Measurements from ENCODE around the gene STUB1.
"Not testable (repeated sequence)": the region's sequence is repeated elsewhere in the genome, so short reads cannot be mapped to it uniquely, and the experiment has no call there.

STUB1 gene

GRCh38 chr16:684961-685696 is 4.9 kb downstream of the STUB1 start:
- H3K27ac ChIP-seq, result peak overlapping the region in 20 of 21 experiments; percentile 46 to 91 (median 84)
- peak overlapping the region; percentile 45 to 69 (median 64) for H3K4me3 ChIP-seq

GRCh38 chr16:685967-686366 is 5.8 kb downstream of the STUB1 start:
- Histone ChIP-seq H3K4me3 (no peak overlapping the region), H3K27ac (no peak overlapping the region)

GRCh38 chr16:686459-687260 is 6.5 kb downstream of the STUB1 start:
- Histone ChIP-seq H3K4me3 (no peak overlapping the region), H3K27ac (no peak overlapping the region)

- H3K27ac ChIP-seq, result no peak overlapping the region
- H3K4me3 ChIP-seq, result no peak overlapping the region
Measured at GRCh38 chr16:687499-687898, 7.3 kb downstream of the STUB1 start.

GRCh38 chr16:689175-689897 is 9.1 kb downstream of the STUB1 start:
- peak overlapping the region in 20 of 21 experiments; percentile 74 to 98 (median 92) for H3K27ac ChIP-seq

GRCh38 chr16:691242-691641 is 11.0 kb downstream of the STUB1 start:
- H3K4me3 ChIP-seq, result not testable (repeated sequence)
- peak overlapping the region in 4 of 21 experiments; percentile 0 to 95 (median 92) for H3K27ac ChIP-seq

More at GRCh38 chr16:689175-689897, 9.1 kb downstream of the STUB1 start:
- peak overlapping the region; percentile 69 to 98 (median 88) for H3K4me3 ChIP-seq

- Histone ChIP-seq H3K4me3 (no peak overlapping the region), H3K27ac (peak overlapping the region in 3 of 21 experiments; percentile 9 to 29 (median 25))
Measured at GRCh38 chr16:692356-693108, 12.3 kb downstream of the STUB1 start.

GRCh38 chr16:693364-693763 is 13.2 kb downstream of the STUB1 start:
- H3K4me3 ChIP-seq, result no peak overlapping the region
- H3K27ac ChIP-seq, result peak overlapping the region in 4 of 21 experiments; percentile 0 to 31 (median 27)

GRCh38 chr16:693766-694165 is 13.6 kb downstream of the STUB1 start:
- Histone ChIP-seq H3K4me3 (peak overlapping the region in 2 of 7 experiments; percentile 33 to 51), H3K27ac (peak overlapping the region in 4 of 21 experiments; percentile 0 to 31 (median 27))

- H3K4me3 ChIP-seq, result peak overlapping the region; percentile 15 to 51 (median 33)
- peak overlapping the region in 15 of 21 experiments; percentile 19 to 78 (median 60) for H3K27ac ChIP-seq
Measured at GRCh38 chr16:694187-694862, 14.1 kb downstream of the STUB1 start.

GRCh38 chr16:694863-695354 is 14.7 kb downstream of the STUB1 start:
- Histone ChIP-seq H3K4me3 (peak overlapping the region; percentile 15 to 51 (median 33)), H3K27ac (peak overlapping the region in 16 of 21 experiments; percentile 19 to 78 (median 60))

- peak overlapping the region in 15 of 21 experiments; percentile 38 to 76 (median 66) for H3K27ac ChIP-seq
- peak overlapping the region; percentile 15 to 51 (median 33) for H3K4me3 ChIP-seq
Measured at GRCh38 chr16:695355-696089, 15.3 kb downstream of the STUB1 start.

- Histone ChIP-seq H3K4me3 (no peak overlapping the region), H3K27ac (no peak overlapping the region)
Measured at GRCh38 chr16:698911-699671, 18.9 kb downstream of the STUB1 start.

GRCh38 chr16:700684-701584 is 20.7 kb downstream of the STUB1 start:
- Histone ChIP-seq H3K4me3 (no peak overlapping the region), H3K27ac (no peak overlapping the region)

GRCh38 chr16:702341-702740 is 22.1 kb downstream of the STUB1 start:
- no peak overlapping the region for H3K27ac ChIP-seq
- no peak overlapping the region for H3K4me3 ChIP-seq

- no peak overlapping the region for H3K27ac ChIP-seq
- no peak overlapping the region for H3K4me3 ChIP-seq
Measured at GRCh38 chr16:703406-703805, 23.2 kb downstream of the STUB1 start.
